Spinal cord (tissue), 10 donors: Measurements from ENCODE around the gene CHL1. TPM values are rescaled to one million over a fixed set of nuclear protein-coding genes. Genes with fewer than 3 reads are reported as not detected.

Source experiments
- DNase-seq, 6 donors: peaks; one replicate each; pipeline versions ENCODE4 v3.0.0 to v3.0.0-alpha.2; 2013 to 2015; ENCODE audit warnings: low spot score in 6 of 6, low read depth in 4 of 6
- H3K27ac ChIP-seq: one replicate; pipeline ENCODE4 v1.5.1; 2013; ENCODE audit warnings: low read depth, low read length, control low read depth
- H3K27me3 ChIP-seq: one replicate; pipeline ENCODE4 v1.6.1; 2013; ENCODE audit warnings: low read length; ENCODE audit not compliant: control insufficient read depth, insufficient read depth
- H3K36me3 ChIP-seq: one replicate; pipeline ENCODE4 v1.6.1; 2013; ENCODE audit warnings: low read length; ENCODE audit not compliant: control insufficient read depth, insufficient read depth
- H3K4me1 ChIP-seq: one replicate; pipeline ENCODE4 v1.6.1; 2013; ENCODE audit warnings: low read length; ENCODE audit not compliant: control insufficient read depth, insufficient read depth
- H3K4me3 ChIP-seq: one replicate; pipeline ENCODE4 v1.5.1; 2013; ENCODE audit warnings: low read depth, low read length, control low read depth
- H3K9me3 ChIP-seq: one replicate; pipeline ENCODE4 v1.6.1; 2013; ENCODE audit warnings: low read length; ENCODE audit not compliant: control insufficient read depth, insufficient read depth
- WGBS: methylation state at CpG from one replicate; pipeline ENCODE4 v1.1.5; 2013; ENCODE audit warnings: missing lambda C conversion rate; ENCODE audit not compliant: insufficient coverage; 5-methylcytosine and 5-hydroxymethylcytosine counted together
- polyA plus RNA-seq, 2 donors: library from polyadenylated mRNA; unstranded; fragments of 120-200 nt; gene quantifications; one replicate each; pipeline ENCODE4 v1.2.1, GENCODE V29; 2013; ENCODE audit not compliant: insufficient read length in 2 of 2
- total RNA-seq, 2 donors: library from RNA; depleted of rRNA in 1 of 2; stranded (reverse); fragments of 120-200 nt in 1 of 2; fragments of >200 nt in 1 of 2; gene quantifications; one replicate each; pipeline versions ENCODE4 v1.2.3 to v1.2.4, GENCODE V29; 2013 to 2014
- donor health status: healthy.

CHL1 gene
- total and polyA plus RNA-seq, 4 donors: 110 to 372 (median 165) TPM

GRCh38 chr3:312911-313310 lies 116.3 kb downstream of the CHL1 start:
- Histone ChIP-seq H3K9me3 (no peaks in the 10 kb centered on the region), H3K4me1 (peaks cover 6% of the 10 kb centered on the region), H3K27ac (no peak overlapping the region), H3K4me3 (no peak overlapping the region), H3K27me3 (no peaks in the 10 kb centered on the region), H3K36me3 (peaks cover 5% of the 10 kb centered on the region)
- DNase-seq: peak in 1 of 6 donors; percentile 58
- WGBS: 57% methylated on average over 1 of the region's 2 CpGs

DNA sequence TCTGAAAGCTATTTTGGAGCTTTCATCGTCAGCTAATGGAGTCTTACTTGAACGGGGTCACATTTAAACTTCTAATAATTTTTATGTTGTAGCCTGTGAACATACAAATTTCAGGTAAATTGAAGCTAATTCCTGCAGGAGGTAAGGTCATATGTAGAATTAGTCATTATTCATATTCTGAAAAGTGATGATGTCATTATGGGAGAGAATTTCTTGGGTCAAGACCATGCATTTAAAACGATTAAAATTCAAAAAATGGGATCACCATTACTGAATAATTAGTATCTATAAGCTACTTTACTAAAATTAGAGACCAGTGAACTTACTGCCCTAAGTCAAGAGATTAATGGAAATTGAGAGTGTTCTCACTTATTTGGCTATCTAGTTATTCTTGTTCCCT lies 120.4 kb downstream of the CHL1 start:
- no peaks in the 10 kb centered on the region for H3K27me3 ChIP-seq
- no CpG with 5 or more reads among the region's 3 CpGs for WGBS

GRCh38 chr3:318903-319302 lies 122.3 kb downstream of the CHL1 start:
- H3K36me3 ChIP-seq: no peaks in the 10 kb centered on the region
- no peak overlapping the region for H3K27ac ChIP-seq
- no peak overlapping the region for H3K4me3 ChIP-seq
- no peaks in the 10 kb centered on the region for H3K4me1 ChIP-seq
- no peaks in the 10 kb centered on the region for H3K27me3 ChIP-seq
- H3K9me3 ChIP-seq: no peaks in the 10 kb centered on the region
- DNase-seq: no peak
- WGBS: no CpG with 5 or more reads among the region's 2 CpGs

More for the DNA sequence above, 120.4 kb downstream of the CHL1 start:
- Histone ChIP-seq H3K4me1 (no peaks in the 10 kb centered on the region), H3K36me3 (no peaks in the 10 kb centered on the region), H3K4me3 (no peak overlapping the region), H3K9me3 (no peaks in the 10 kb centered on the region), H3K27ac (no peak overlapping the region)
- DNase-seq: no peak

DNA sequence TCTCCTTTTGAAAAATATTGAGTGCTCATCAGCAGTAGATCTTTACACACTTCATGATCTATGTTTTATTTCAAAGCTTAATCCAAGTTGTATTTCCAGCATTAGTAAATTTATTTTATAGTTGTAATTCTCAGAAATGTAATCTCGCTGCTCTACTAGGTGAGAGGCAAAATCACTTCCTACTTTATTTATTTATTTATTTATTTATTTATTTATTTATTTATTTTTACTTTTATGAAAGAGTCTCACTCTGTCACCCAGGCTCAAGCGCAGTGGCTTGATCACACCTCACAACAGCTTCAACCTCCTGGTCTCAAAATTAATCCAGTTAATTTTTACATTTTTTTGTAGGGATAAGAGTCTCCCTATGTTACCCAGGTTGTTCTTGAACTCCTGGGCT lies 127.9 kb downstream of the CHL1 start:
- H3K36me3 ChIP-seq: no peaks in the 10 kb centered on the region
- no peak for DNase-seq
- WGBS: no CpG with 5 or more reads among the region's 2 CpGs

DNA sequence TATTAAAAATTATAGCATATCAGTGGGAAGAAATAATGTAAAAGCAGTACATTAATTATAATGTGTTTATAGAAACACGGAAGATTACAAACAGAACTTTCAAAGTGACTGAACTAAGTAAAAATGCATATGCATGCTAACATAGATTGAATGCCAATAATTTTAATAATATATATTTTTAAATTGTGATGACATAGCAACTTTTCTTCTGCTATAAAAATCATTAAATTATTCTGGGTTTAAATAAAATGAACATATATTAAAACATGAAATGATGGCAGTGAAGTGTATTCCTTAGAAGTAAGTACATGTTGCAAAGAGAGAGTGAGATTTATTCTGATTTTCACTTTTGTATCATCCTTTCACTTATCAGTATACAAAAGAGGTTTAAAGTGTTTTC lies 128.9 kb downstream of the CHL1 start:
- H3K9me3 ChIP-seq: no peaks in the 10 kb centered on the region
- H3K27me3 ChIP-seq: no peaks in the 10 kb centered on the region
- H3K4me3 ChIP-seq: no peak overlapping the region
- no peak for DNase-seq
- no peak overlapping the region for H3K27ac ChIP-seq
- H3K36me3 ChIP-seq: no peaks in the 10 kb centered on the region
- WGBS: no CpG with 5 or more reads among the region's 1 CpG
- no peaks in the 10 kb centered on the region for H3K4me1 ChIP-seq

More for the DNA sequence above, 127.9 kb downstream of the CHL1 start:
- no peak overlapping the region for H3K4me3 ChIP-seq
- no peak overlapping the region for H3K27ac ChIP-seq
- H3K4me1 ChIP-seq: no peaks in the 10 kb centered on the region
- no peaks in the 10 kb centered on the region for H3K27me3 ChIP-seq
- no peaks in the 10 kb centered on the region for H3K9me3 ChIP-seq

DNA sequence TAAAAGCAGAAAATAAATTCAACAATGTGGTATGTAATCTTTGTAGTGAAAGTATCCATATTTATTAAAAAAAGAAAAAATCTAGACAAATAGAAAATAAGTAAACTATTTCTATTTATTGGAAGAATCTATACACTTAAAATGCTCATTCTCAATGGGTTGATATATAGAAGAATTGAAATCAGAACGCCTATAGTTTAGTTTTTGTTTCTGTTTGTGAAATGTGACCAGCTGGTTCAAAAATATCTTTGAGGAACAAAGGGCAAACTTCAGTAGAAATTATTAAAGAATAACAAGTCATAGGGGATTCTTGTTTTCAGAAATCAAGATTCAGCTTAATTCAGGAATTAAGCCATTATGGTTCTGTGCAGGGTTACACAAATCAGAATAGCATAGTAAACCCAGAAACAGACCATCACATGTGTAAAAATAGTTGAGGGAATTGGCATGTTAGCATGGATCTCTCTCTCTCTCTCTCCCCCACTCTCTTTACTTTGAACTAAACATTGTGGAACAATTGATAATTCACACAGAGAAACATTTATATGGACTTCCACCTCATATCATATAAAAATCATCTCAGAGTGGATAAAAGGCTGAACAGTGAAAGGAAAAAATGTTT lies 134.0 kb downstream of the CHL1 start:
- H3K27me3 ChIP-seq: no peaks in the 10 kb centered on the region
- H3K4me3 ChIP-seq: no peak overlapping the region
- H3K9me3 ChIP-seq: no peaks in the 10 kb centered on the region
- no peaks in the 10 kb centered on the region for H3K4me1 ChIP-seq
- H3K27ac ChIP-seq: no peak overlapping the region
- WGBS: no CpG with 5 or more reads among the region's 1 CpG
- no peaks in the 10 kb centered on the region for H3K36me3 ChIP-seq
- no peak for DNase-seq

- WGBS: 100% methylated on average over 3 of the region's 5 CpGs
- H3K27me3 ChIP-seq: no peaks in the 10 kb centered on the region
- DNase-seq: no peak
- H3K27ac ChIP-seq: no peak overlapping the region
- H3K4me1 ChIP-seq: no peaks in the 10 kb centered on the region
- H3K9me3 ChIP-seq: no peaks in the 10 kb centered on the region
- no peaks in the 10 kb centered on the region for H3K36me3 ChIP-seq
- H3K4me3 ChIP-seq: no peak overlapping the region
These were observed 135.3 kb downstream of the CHL1 start for GRCh38 chr3:331881-332280.

DNA sequence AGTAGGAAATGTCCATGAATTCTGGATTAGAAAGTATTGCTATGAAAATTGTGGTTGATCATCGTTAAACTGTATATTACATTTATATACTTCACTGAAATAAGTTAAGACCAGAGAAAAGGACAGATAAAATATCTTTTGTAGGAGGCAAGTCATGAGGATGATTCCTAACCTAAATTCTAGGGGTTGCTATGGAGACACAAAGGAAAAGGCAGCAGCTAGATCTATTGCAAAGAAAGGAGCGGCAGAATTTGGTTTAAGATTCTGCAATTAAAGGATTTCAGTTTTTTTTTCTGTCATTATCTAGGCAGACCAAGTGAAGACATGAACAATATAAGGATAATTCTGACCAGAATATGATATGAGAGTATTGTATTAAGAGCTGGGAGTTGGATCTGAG lies 136.1 kb downstream of the CHL1 start:
- DNase-seq: peak in 2 of 6 donors; percentile 73 to 75

DNA sequence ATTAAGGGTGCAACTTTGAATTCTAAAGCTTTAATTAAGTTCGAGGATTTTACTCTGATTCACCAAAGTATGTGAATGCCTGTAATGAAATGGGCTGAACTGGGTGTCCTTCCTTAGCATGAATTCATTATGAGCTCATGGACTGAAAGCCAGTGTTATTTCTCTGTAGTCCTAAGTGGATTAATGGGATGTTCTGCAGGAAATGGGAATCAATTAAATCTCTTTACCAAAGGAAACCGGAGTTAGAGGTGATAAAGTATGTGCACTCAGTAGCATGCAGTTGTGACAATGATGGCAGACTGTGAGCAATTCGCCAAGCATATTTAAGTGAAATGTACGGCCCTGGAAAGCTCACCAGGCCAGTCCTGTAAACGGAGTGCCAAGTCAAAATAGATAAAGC lies 138.7 kb downstream of the CHL1 start:
- no peaks in the 10 kb centered on the region for H3K36me3 ChIP-seq
- 38% methylated on average over 3 of the region's 5 CpGs for WGBS
- DNase-seq: peak in 2 of 6 donors; percentile 11 to 78

More for the DNA sequence above, 136.1 kb downstream of the CHL1 start:
- no peaks in the 10 kb centered on the region for H3K36me3 ChIP-seq
- H3K9me3 ChIP-seq: no peaks in the 10 kb centered on the region
- H3K27me3 ChIP-seq: no peaks in the 10 kb centered on the region
- H3K4me1 ChIP-seq: no peaks in the 10 kb centered on the region
- WGBS: no CpG with 5 or more reads among the region's 2 CpGs
- H3K4me3 ChIP-seq: no peak overlapping the region
- no peak overlapping the region for H3K27ac ChIP-seq

GRCh38 chr3:339351-339750 lies 142.8 kb downstream of the CHL1 start:
- 13% methylated on average over 3 of the region's 5 CpGs for WGBS
- H3K4me1 ChIP-seq: no peaks in the 10 kb centered on the region
- peak in 2 of 6 donors; percentile 38 to 48 for DNase-seq
- no peaks in the 10 kb centered on the region for H3K36me3 ChIP-seq
- no peaks in the 10 kb centered on the region for H3K27me3 ChIP-seq
- H3K9me3 ChIP-seq: no peaks in the 10 kb centered on the region
- no peak overlapping the region for H3K27ac ChIP-seq
- no peak overlapping the region for H3K4me3 ChIP-seq

More for the DNA sequence above, 138.7 kb downstream of the CHL1 start:
- H3K4me3 ChIP-seq: no peak overlapping the region
- H3K9me3 ChIP-seq: no peaks in the 10 kb centered on the region
- no peak overlapping the region for H3K27ac ChIP-seq
- H3K27me3 ChIP-seq: no peaks in the 10 kb centered on the region
- no peaks in the 10 kb centered on the region for H3K4me1 ChIP-seq
